GM21529 (cell line): ENCODE data around the gene CLNS1A.
"Not testable (repeated sequence)": the region's sequence is repeated elsewhere in the genome, so short reads cannot be mapped to it uniquely, and the experiment has no call there.

ENCODE experiments used
- ATAC-seq: cut with Tn5 transposase; IDR thresholded peaks from one replicate; pipeline ENCODE4 v1.9.1; 2021; ENCODE audit not compliant: unreplicated experiment

CLNS1A gene

GRCh38 chr11:77619576-77620198, 17.9 kb downstream of the CLNS1A start:
- ATAC-seq, result no peak

GRCh38 chr11:77617892-77618291, 19.7 kb downstream of the CLNS1A start:
- ATAC-seq, result no peak

GRCh38 chr11:77611921-77612320, 25.7 kb downstream of the CLNS1A start:
- ATAC-seq, result no peak

GRCh38 chr11:77609234-77609633, 28.4 kb downstream of the CLNS1A start:
- no peak for ATAC-seq

- no peak for ATAC-seq
Observed at GRCh38 chr11:77604281-77604680, 33.3 kb downstream of the CLNS1A start.

GRCh38 chr11:77602381-77603088, 35.1 kb downstream of the CLNS1A start:
- no peak for ATAC-seq

- ATAC-seq, result no peak
Observed at GRCh38 chr11:77598195-77598594, 39.4 kb downstream of the CLNS1A start.

GRCh38 chr11:77596626-77597025, 41.0 kb downstream of the CLNS1A start:
- no peak for ATAC-seq

- ATAC-seq, result no peak
Observed at GRCh38 chr11:77593883-77594282, 43.7 kb downstream of the CLNS1A start.

- no peak for ATAC-seq
Observed at GRCh38 chr11:77592727-77593126, 44.9 kb downstream of the CLNS1A start.

- ATAC-seq, result no peak
Observed at GRCh38 chr11:77590194-77590782, 47.3 kb downstream of the CLNS1A start.

- peak; percentile 88 for ATAC-seq
Observed at GRCh38 chr11:77589521-77590193, 47.9 kb downstream of the CLNS1A start, which contains the start of gene AQP11. TSS of gene AQP11 (plus strand) at chr11:77589953. CDS start at chr11:77589993, 40 bp downstream.

- ATAC-seq, result no peak
Observed at GRCh38 chr11:77589181-77589520, 48.4 kb downstream of the CLNS1A start.

GRCh38 chr11:77580712-77581337, 56.8 kb downstream of the CLNS1A start:
- no peak for ATAC-seq

- ATAC-seq, result not testable (repeated sequence)
Observed at GRCh38 chr11:77575428-77575827, 62.2 kb downstream of the CLNS1A start.

GRCh38 chr11:77570896-77571295, 66.7 kb downstream of the CLNS1A start:
- not testable (repeated sequence) for ATAC-seq

GRCh38 chr11:77569676-77570070, 67.9 kb downstream of the CLNS1A start:
- ATAC-seq, result no peak

- no peak for ATAC-seq
Observed at GRCh38 chr11:77568916-77569675, 68.5 kb downstream of the CLNS1A start.

GRCh38 chr11:77568306-77568705, 69.3 kb downstream of the CLNS1A start:
- ATAC-seq, result no peak
